Choroid plexus epithelial cell (primary cell): ENCODE measurements around the gene ERI2.

Source experiments
- DNase-seq: peaks from one replicate; pipeline ENCODE4 v3.0.0-alpha.2; 2010; ENCODE audit warnings: low read depth
- H3K4me3 ChIP-seq: 2 replicates; pipeline ENCODE4 v1.5.1; 2011; ENCODE audit warnings: low read depth, mild to moderate bottlenecking, control low read depth, low read length, moderate library complexity
- TF ChIP-seq, protein P1 (sequence below): conservative IDR thresholded peaks from 2 replicates; pipeline ENCODE4 v1.5.1; 2011; ENCODE audit warnings: low read depth, mild to moderate bottlenecking, control low read depth, inconsistent platforms, low read length, moderate library complexity

Gene ERI2, protein sequence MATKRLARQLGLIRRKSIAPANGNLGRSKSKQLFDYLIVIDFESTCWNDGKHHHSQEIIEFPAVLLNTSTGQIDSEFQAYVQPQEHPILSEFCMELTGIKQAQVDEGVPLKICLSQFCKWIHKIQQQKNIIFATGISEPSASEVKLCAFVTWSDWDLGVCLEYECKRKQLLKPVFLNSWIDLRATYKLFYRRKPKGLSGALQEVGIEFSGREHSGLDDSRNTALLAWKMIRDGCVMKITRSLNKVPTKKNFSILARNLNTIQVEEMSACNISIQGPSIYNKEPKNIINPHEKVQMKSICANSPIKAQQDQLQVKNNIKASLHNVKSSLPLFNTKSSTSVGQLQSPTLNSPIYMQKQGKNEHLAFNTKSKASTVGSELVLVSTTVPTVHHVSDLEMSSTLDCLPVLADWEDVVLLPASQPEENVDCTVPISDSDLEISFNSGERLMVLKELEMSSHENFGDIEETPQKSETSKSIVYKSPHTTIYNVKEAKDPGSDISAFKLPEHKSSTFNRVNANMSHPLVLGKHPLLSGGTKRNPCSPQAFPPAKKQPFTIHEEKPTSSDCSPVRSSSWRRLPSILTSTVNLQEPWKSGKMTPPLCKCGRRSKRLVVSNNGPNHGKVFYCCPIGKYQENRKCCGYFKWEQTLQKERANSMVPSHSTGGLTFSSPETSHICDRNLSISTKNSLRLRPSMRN

DNA sequence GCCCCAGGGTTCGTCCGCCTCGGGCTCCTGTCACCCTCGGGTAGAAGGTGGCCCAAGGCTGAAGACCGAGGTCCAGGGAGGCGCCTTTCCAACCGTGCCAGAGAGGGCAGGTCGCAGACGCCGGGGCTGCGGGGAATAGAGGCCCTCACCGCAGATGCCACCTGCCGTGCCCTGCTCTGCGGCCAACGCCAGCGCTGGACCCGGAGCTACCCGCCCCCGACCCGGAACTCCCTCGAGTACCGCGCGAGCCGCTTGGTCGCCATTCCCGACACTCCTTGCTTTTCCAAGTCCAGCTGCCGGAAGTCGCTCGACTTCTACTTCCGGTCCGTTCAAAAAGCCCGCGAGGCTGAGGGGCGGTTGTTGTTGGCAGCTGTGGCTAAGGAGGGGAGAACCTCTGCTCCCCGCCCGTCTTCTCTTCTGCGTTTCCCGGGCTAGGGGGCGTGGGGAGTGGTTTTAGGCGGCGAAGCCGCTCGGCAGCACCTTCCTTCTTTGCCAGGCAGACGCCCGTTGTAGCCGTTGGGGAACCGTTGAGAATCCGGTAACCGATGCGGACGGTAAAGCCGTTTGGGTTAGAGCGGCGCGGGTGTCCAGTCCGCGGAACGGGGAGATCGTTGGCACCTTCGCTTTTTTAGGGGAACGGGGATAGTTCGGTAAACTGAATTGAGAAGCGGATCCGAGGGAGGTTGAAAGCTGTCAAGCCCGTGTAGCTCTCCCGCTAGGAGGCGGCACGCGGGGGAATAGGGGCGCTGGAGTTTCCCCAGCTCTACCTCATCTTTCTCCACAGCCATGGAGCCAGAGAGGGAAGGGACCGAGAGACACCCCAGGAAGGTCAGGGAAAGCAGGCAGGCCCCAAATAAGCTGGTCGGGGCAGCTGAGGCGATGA, at the start of gene ERI2, which contains the start of gene REXO5:
Gene ERI2, minus strand, starts transcription at position 305 of the 883 bp plus-strand sequence. Its CDS starts 42 bp downstream, at position 263.
Gene REXO5, plus strand, starts transcription at position 360 of the 883 bp plus-strand sequence. Its CDS starts 427 bp downstream, at position 787.
- H3K4me3 ChIP-seq = peak within 1 kb of the TSS; percentile 87
- TF ChIP-seq, protein P1, sequence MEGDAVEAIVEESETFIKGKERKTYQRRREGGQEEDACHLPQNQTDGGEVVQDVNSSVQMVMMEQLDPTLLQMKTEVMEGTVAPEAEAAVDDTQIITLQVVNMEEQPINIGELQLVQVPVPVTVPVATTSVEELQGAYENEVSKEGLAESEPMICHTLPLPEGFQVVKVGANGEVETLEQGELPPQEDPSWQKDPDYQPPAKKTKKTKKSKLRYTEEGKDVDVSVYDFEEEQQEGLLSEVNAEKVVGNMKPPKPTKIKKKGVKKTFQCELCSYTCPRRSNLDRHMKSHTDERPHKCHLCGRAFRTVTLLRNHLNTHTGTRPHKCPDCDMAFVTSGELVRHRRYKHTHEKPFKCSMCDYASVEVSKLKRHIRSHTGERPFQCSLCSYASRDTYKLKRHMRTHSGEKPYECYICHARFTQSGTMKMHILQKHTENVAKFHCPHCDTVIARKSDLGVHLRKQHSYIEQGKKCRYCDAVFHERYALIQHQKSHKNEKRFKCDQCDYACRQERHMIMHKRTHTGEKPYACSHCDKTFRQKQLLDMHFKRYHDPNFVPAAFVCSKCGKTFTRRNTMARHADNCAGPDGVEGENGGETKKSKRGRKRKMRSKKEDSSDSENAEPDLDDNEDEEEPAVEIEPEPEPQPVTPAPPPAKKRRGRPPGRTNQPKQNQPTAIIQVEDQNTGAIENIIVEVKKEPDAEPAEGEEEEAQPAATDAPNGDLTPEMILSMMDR = peak; percentile 70
- DNase-seq = peak; percentile 96

DNA sequence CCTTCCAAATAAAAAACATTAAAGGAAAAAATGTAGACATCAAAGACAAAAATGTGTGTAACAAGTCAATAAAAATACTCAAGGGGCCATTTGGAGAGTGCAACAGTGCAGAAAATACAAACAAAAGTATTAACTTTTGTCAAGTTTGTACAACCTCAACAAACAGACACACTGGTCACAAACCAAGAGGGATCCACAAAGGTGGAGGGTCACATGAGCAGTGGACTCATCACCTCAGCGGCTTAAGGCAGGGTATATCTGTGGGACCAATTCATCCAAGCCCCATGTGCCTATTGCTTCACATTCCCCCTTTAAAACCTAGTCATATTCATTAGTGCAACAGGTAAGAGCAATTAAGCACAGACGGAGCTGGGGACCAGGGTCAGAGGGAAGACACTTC, 48.7 kb upstream of the ERI2 start:
- no peak overlapping the region for H3K4me3 ChIP-seq
- DNase-seq = no peak
- TF ChIP-seq, protein P1 = no peak

DNA sequence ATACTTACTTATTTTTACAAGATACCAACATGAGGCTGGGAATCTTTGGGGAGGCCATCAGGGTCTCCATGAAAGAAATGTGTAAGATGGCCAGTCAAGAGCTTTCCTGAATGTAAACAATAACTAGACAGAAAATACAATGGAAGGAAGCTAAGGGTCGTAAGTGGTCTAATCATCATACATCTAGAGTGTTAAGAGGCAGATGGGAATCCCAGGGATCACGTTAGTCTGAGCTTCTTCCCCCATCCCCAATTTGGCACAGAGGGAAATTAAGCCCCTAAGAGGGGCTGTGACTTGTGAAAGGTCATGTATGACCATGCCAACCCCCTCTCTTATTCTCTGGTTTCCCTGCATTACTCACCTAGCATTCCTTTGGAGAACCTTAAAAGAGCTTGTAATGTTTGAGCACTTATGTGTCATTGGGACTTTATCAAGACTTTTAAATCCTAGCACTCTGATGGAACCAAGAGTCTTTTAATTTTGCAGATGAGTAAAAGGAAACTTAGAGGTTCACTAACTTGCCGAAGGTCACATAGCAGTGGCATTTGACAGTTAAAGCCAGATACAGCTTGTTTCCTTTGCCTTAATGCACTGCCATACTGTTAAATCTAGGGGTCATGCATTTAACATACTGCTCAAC, 47.8 kb upstream of the ERI2 start:
- H3K4me3 ChIP-seq = no peak overlapping the region
- TF ChIP-seq, protein P1 = no peak
- no peak for DNase-seq

DNA sequence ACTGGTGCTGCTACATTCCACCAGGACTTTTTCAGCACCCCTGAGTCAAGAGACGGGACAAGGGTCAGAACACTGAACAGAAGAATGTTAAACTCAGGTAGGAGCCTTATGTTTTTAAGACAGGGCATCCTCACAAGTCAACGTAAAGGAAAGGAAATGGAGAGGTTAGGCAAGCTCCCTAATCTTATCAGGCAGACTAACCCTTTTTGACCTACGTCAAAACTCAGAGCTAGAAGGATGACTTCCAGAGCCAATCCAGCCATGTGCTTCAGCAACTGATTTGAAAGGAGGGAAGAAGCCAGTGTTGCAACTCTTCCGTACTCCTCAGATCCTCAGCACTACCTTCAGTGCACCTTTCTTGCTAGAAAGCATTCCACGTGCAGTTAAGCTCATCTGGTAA, 46.9 kb upstream of the ERI2 start:
- TF ChIP-seq, protein P1 = no peak
- H3K4me3 ChIP-seq = no peak overlapping the region
- no peak for DNase-seq

DNA sequence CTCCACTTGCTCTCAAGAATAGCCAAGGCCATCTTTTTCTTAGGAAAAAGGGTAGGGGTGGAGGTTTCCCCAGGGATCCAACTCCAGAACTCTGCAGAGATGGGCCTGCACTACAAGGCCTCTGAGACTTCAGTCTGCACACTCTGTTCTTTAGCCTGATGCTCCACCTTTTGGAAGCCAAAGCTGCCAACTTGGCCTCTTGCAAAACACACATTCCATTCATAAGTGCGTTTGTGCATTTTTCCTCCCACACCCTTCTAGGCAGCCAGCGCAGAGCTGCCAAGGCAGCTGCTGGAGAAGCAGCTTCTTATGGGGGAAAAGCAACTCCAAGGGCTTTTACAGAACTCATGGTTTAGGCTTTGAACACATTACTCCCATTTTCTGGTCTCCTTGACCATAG, 45.3 kb upstream of the ERI2 start:
- DNase-seq = peak; percentile 96
- H3K4me3 ChIP-seq = no peak overlapping the region
- TF ChIP-seq, protein P1 = no peak

DNA sequence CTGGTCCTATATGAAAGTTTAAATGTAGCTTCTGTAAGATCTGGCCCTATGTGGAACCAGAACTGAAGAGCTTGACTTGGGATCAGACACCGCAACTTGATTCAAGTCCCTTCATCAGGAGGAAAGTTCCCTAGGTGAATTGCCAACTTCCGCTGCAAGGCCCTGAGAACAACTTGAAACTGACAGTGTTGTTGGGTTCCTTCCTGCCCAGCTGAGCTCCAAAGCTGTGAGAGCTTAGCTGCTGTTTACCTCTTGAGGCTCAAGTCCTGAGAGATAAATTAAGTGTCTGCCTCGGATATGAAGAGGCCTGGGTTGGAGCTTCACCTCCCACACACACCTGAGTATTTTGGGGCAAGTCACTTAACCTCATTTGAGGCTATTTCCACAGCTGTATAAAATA, 44.7 kb upstream of the ERI2 start:
- DNase-seq = peak; percentile 54
- no peak overlapping the region for H3K4me3 ChIP-seq
- TF ChIP-seq, protein P1 = no peak
